ENCODE data around the gene RAD51B. TPM values are rescaled to one million over a fixed set of nuclear protein-coding genes. Genes with fewer than 3 reads are reported as not detected.

The RAD51B gene
- total and polyA plus RNA-seq, 8 donors: 10.8 to 18.3 (median 14.1) TPM

DNA sequence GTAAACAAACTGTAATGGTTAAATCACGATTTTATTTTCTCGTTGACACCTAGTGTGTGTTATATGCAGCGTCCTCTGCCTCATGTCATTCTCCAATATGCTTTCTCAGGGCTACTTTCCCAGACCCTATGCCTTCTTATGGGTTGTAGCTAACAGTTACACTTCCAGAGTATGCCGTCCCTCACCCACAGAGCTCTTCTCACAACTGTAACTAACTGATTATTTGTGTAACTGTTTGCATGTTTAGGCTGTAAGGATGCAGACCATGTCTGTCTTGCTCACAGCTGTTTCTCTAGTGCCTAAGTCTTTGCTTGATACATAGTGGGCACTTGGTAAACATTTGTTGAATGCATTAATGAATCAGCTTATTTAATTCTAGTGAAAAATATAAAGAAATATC, 555.8 kb downstream of the RAD51B start:
- Histone ChIP-seq H3K9me3 (no peaks in the 10 kb centered on the region), H3K4me3 (no peak overlapping the region), H3K4me1 (peaks cover 5 to 55% of the 10 kb centered on the region in 2 donors), H3K36me3 (no peaks in the 10 kb centered on the region), H3K27me3 (no peaks in the 10 kb centered on the region), H3K27ac (no peak overlapping the region)
- intact Hi-C loops (cut with DNase I): no loop called here
- ATAC-seq (no peak), DNase-seq (no peak)
- TF ChIP-seq, protein P1, sequence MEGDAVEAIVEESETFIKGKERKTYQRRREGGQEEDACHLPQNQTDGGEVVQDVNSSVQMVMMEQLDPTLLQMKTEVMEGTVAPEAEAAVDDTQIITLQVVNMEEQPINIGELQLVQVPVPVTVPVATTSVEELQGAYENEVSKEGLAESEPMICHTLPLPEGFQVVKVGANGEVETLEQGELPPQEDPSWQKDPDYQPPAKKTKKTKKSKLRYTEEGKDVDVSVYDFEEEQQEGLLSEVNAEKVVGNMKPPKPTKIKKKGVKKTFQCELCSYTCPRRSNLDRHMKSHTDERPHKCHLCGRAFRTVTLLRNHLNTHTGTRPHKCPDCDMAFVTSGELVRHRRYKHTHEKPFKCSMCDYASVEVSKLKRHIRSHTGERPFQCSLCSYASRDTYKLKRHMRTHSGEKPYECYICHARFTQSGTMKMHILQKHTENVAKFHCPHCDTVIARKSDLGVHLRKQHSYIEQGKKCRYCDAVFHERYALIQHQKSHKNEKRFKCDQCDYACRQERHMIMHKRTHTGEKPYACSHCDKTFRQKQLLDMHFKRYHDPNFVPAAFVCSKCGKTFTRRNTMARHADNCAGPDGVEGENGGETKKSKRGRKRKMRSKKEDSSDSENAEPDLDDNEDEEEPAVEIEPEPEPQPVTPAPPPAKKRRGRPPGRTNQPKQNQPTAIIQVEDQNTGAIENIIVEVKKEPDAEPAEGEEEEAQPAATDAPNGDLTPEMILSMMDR (IDR thresholded peaks at IDR 0.05): no peak

DNA sequence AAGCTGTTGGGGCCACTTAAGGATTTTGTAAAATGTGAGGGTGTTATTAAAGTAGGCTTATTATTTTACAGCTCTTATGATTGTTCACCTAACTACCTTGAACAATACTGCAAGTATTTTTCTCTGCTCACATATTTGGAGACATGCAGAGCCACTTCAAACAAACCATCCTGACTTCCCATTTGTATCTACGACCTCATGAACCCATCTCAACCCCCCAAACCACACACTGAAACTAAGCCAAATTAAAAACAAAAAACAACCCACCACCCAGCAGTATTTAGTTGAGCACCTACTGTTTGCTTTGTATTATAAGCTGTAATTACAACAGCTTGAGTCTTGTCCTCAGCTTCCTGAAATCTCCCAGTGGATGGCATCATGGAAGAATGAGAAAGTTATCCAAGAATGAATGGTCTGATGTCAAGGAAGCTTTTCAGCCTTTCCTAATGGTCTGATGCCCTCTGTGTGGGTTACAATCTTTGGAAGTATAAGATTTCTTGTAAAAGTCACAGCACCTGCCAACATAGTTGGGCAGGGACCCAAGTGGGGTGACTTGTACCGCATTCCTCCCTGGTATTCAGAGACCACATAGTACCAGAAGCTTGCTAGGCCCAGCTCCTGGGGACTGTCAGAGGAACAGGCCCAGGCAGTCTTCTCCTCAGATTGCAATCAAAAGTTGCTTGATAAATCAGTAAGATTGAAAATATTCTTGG, 556.6 kb downstream of the RAD51B start:
- ATAC-seq: no peak
- no peaks in the 10 kb centered on the region for H3K9me3 ChIP-seq
- H3K4me3 ChIP-seq: no peak overlapping the region
- TF ChIP-seq, protein P1 (IDR thresholded peaks at IDR 0.05): no peak
- H3K27me3 ChIP-seq: no peaks in the 10 kb centered on the region
- intact Hi-C loops (cut with DNase I): no loop called here
- H3K36me3 ChIP-seq: no peaks in the 10 kb centered on the region
- no peak for DNase-seq
- H3K27ac ChIP-seq: peak overlapping the region; percentile 79 to 81
- peaks cover 5 to 61% of the 10 kb centered on the region in 2 donors for H3K4me1 ChIP-seq

- intact Hi-C loops (cut with DNase I): no loop called here
- Histone ChIP-seq H3K27me3 (no peaks in the 10 kb centered on the region), H3K36me3 (no peaks in the 10 kb centered on the region), H3K4me3 (no peak overlapping the region), H3K27ac (peak overlapping the region; percentile 79 to 81), H3K9me3 (no peaks in the 10 kb centered on the region), H3K4me1 (peaks cover 5 to 61% of the 10 kb centered on the region in 2 donors)
- ATAC-seq (no peak), DNase-seq (no peak)
- TF ChIP-seq, protein P1 (IDR thresholded peaks at IDR 0.05): no peak
Measured at GRCh38 chr14:68377006-68377405, 557.4 kb downstream of the RAD51B start.

- H3K36me3 ChIP-seq: no peaks in the 10 kb centered on the region
- H3K4me3 ChIP-seq: no peak overlapping the region
- no peaks in the 10 kb centered on the region for H3K27me3 ChIP-seq
- peak; percentile 67 for ATAC-seq
- intact Hi-C loops (cut with DNase I): no loop called here
- peaks cover 5 to 61% of the 10 kb centered on the region in 2 donors for H3K4me1 ChIP-seq
- H3K9me3 ChIP-seq: no peaks in the 10 kb centered on the region
- TF ChIP-seq, protein P1 (IDR thresholded peaks at IDR 0.05): no peak
- peak overlapping the region; percentile 79 to 81 for H3K27ac ChIP-seq
- DNase-seq: peak in 1 of 4 donors; percentile 77
Measured at GRCh38 chr14:68377459-68377858, 557.9 kb downstream of the RAD51B start.

GRCh38 chr14:68379510-68380328, 560.1 kb downstream of the RAD51B start:
- intact Hi-C loops (cut with DNase I): no loop called here
- H3K4me1 ChIP-seq: peaks cover 17 to 64% of the 10 kb centered on the region in 2 donors

More at GRCh38 chr14:68379510-68380328, 560.1 kb downstream of the RAD51B start:
- Histone ChIP-seq H3K9me3 (no peaks in the 10 kb centered on the region), H3K36me3 (no peaks in the 10 kb centered on the region), H3K27me3 (no peaks in the 10 kb centered on the region), H3K4me3 (no peak overlapping the region), H3K27ac (peak overlapping the region; percentile 79 to 81)
- ATAC-seq: peak; percentile 40
- no peak for DNase-seq
- TF ChIP-seq, protein P1 (IDR thresholded peaks at IDR 0.05): no peak

Data from left lung (tissue), 10 donors.